Measurements from ENCODE around the gene HMX1. TPM values are rescaled to one million over a fixed set of nuclear protein-coding genes. Genes with fewer than 3 reads are reported as not detected.

The HMX1 gene
- total and polyA plus RNA-seq, 2 donors from 2014 or later: not detected

DNA sequence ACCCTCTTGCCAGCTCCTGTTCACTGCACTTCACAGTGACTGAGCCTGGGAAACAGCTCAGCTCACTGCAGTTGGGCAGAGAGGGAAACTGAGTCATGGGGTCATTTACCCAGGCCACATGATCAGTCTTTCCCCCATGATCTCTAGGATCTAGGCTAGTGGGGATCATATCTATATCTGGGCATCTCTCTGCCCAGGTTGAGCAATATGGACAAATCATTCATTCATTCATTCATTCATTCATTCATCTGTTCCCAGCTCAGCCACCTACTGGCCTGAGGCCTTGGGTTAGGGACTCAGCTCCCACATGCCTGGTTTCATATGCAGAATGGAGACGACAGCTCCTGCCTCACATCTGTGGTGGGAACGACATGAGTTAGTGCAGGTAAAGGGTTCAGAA is 45.3 kb upstream of the HMX1 start:
- H3K9ac ChIP-seq (ENCODE audit: low read length in 3 of 3): no peak overlapping the region
- DNase-seq (no peak), FAIRE-seq (no peak)
- H3K4me3 ChIP-seq (ENCODE audit: low read length in 3 of 3): no peak overlapping the region
- H3K4me1 ChIP-seq (ENCODE audit: control insufficient read depth in 2 of 3, insufficient read depth in 2 of 3, low read depth in 1 of 3, low read length in 3 of 3): no peaks in the 10 kb centered on the region
- no peaks in the 10 kb centered on the region for H3K9me3 ChIP-seq (ENCODE audit: control insufficient read depth in 2 of 3, insufficient read depth in 1 of 3, low read length in 3 of 3)
- H3K27me3 ChIP-seq (ENCODE audit: control insufficient read depth, insufficient read depth, low read length): peaks cover 3% of the 10 kb centered on the region
- H3K27ac ChIP-seq (ENCODE audit: low read depth in 2 of 2, low read length in 2 of 2): no peak overlapping the region
- TF ChIP-seq, protein P1, sequence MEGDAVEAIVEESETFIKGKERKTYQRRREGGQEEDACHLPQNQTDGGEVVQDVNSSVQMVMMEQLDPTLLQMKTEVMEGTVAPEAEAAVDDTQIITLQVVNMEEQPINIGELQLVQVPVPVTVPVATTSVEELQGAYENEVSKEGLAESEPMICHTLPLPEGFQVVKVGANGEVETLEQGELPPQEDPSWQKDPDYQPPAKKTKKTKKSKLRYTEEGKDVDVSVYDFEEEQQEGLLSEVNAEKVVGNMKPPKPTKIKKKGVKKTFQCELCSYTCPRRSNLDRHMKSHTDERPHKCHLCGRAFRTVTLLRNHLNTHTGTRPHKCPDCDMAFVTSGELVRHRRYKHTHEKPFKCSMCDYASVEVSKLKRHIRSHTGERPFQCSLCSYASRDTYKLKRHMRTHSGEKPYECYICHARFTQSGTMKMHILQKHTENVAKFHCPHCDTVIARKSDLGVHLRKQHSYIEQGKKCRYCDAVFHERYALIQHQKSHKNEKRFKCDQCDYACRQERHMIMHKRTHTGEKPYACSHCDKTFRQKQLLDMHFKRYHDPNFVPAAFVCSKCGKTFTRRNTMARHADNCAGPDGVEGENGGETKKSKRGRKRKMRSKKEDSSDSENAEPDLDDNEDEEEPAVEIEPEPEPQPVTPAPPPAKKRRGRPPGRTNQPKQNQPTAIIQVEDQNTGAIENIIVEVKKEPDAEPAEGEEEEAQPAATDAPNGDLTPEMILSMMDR (IDR thresholded peaks at IDR 0.05; ENCODE audit: borderline replicate concordance, extremely low read depth, insufficient read depth): no peak
- no peaks in the 10 kb centered on the region for H3K36me3 ChIP-seq (ENCODE audit: control insufficient read depth in 2 of 3, insufficient read depth in 3 of 3, low read length in 3 of 3)
- intact Hi-C loops (cut with DNase I): no loop called here

DNA sequence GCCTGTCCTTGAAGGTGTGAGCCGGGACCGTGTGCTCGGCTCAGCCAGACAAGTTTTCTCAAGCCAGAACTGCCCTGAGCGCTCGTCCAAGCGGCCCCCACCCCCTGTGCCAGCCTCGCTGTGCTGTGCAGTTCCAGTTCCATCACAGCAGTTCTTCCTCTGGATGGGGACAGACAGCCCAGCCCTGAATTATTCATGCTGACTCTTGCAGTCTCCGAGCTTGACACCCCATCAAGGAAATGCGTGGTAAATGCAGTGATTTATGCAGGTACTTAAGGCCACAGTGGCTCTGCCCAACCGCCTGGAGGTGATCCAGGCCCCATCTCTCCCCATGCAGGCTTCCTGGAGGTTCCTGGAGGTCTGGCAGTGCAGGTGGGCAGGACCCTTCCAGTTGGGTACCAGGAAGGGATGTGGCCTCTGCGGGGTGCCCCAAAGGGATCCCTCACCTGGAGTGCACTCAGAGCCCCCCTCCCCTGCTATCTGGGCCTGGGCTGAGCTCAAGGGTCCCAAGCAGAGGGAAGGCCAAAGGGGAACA is 44.8 kb upstream of the HMX1 start:
- no peak overlapping the region for H3K9ac ChIP-seq (ENCODE audit: low read length in 3 of 3)
- TF ChIP-seq, protein P1 (IDR thresholded peaks at IDR 0.05; ENCODE audit: borderline replicate concordance, extremely low read depth, insufficient read depth): no peak
- no peaks in the 10 kb centered on the region for H3K4me1 ChIP-seq (ENCODE audit: control insufficient read depth in 2 of 3, insufficient read depth in 2 of 3, low read depth in 1 of 3, low read length in 3 of 3)
- intact Hi-C loops (cut with DNase I): no loop called here
- no peaks in the 10 kb centered on the region for H3K9me3 ChIP-seq (ENCODE audit: control insufficient read depth in 2 of 3, insufficient read depth in 1 of 3, low read length in 3 of 3)
- H3K36me3 ChIP-seq (ENCODE audit: control insufficient read depth in 2 of 3, insufficient read depth in 3 of 3, low read length in 3 of 3): no peaks in the 10 kb centered on the region
- no peak overlapping the region for H3K27ac ChIP-seq (ENCODE audit: low read depth in 2 of 2, low read length in 2 of 2)
- H3K4me3 ChIP-seq (ENCODE audit: low read length in 3 of 3): no peak overlapping the region
- DNase-seq (peak in 3 of 5 donors; percentile 9 to 51 (median 29)), FAIRE-seq (no peak)
- peaks cover 3% of the 10 kb centered on the region for H3K27me3 ChIP-seq (ENCODE audit: control insufficient read depth, insufficient read depth, low read length)

DNA sequence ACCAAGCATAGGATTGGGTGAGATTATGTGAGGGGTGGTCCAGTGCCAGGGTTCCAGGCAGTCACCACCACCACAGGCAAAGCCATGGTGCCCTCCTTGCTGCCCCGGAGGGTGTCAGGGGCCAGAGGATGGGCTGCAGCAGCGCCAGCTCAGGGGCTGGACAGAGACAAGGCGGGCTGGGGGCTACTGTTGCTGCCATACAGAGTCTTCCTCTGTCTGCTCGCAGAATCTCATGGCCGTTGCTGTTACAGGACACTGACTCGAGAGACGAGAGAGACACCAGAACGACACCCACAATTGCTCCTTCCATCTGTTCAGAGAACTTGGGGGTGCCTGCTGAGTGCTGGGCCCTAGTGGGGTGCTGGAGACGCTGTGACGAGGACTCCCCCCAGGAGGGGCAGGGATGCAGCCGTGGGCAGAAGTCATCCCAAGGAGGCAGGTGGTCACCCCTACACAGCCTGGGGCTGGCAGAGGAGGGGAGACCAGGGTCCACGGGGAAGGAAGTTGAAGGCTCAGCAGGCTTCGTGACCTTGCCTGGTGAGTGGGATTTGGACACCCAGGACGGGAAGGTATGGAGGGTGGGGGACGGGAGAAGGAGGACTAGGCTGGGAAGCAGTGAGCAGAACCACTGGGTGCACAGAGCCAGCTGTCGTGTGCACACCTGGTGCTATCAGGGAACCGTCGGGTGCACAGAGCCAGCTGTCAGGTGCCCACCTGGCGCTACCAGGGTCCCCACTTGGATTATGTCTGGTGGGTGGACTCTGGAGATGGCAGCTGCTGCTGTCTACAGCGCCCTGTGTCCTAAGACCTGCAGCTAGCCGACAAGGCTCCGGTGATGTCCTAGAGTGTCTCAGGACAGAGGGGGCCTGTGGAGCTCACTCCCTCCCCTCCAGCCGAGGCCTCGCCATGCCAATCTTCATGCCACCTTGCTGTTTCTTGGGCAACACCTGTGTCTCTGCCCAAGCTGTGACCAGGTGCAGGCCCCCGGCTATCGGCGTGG is 43.9 kb upstream of the HMX1 start:
- Histone ChIP-seq H3K4me1 (ENCODE audit: control insufficient read depth in 2 of 3, insufficient read depth in 2 of 3, low read depth in 1 of 3, low read length in 3 of 3) (no peaks in the 10 kb centered on the region), H3K9ac (ENCODE audit: low read length in 3 of 3) (no peak overlapping the region), H3K36me3 (ENCODE audit: control insufficient read depth in 2 of 3, insufficient read depth in 3 of 3, low read length in 3 of 3) (no peaks in the 10 kb centered on the region), H3K27ac (ENCODE audit: low read depth in 2 of 2, low read length in 2 of 2) (no peak overlapping the region), H3K4me3 (ENCODE audit: low read length in 3 of 3) (no peak overlapping the region), H3K27me3 (ENCODE audit: control insufficient read depth, insufficient read depth, low read length) (peaks cover 3% of the 10 kb centered on the region), H3K9me3 (ENCODE audit: control insufficient read depth in 2 of 3, insufficient read depth in 1 of 3, low read length in 3 of 3) (no peaks in the 10 kb centered on the region)
- FAIRE-seq (no peak), DNase-seq (peak in 3 of 5 donors; percentile 6 to 62 (median 30))
- intact Hi-C loops (cut with DNase I): no loop called here
- TF ChIP-seq, protein P1 (IDR thresholded peaks at IDR 0.05; ENCODE audit: borderline replicate concordance, extremely low read depth, insufficient read depth): no peak

Data from kidney (tissue), 14 donors.